Measurements from ENCODE around the gene ZSCAN5B. TPM values are rescaled to one million over a fixed set of nuclear protein-coding genes. Genes with fewer than 3 reads are reported as not detected.

ZSCAN5B gene
- total and polyA plus RNA-seq, 2 of the 8 experiments (the other 6 are each of a cell fraction or from before 2014, with no cell fraction given), result not detected

DNA sequence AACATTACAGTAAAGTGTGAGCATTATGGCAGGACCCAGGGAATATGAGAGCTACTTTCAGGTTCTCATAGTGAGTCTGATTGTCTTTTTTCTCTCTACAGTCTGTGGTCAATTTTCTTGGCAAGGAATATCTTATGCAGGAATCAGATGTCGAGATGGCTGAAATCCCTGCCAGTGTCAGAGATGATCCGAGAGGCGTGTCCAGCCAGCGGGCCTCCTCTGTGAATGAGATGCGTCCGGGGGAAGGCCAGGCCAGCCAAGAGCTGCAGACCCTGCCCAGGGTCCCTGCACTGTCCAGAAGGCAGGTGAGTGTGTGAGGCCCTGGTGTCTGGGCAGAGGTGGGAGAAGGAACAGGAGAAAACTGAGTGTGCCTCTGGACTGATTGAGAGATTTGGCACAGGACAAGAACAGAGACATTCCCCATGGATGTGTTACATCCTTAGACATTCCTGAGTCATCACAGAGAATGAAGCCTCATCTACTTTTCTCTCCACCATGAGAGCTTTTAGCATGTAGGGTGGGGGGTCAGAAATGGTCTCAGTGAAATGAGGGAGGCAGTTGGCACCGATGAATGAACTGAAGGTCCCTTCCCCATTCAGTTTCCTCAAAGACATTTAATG, 47.6 kb upstream of the ZSCAN5B start (continued):
- no peak for TF ChIP-seq TAF1 (IDR thresholded peaks at IDR 0.05; ENCODE audit: low read depth, low read length)
- TF ChIP-seq TBP (IDR thresholded peaks at IDR 0.05; ENCODE audit: low read depth, low read length), result no peak
- no peak for TF ChIP-seq BRCA1 (IDR thresholded peaks at IDR 0.05; ENCODE audit: low read depth, low read length)
- TF ChIP-seq HDAC6 (IDR thresholded peaks at IDR 0.05; ENCODE audit: low read depth, low read length), result no peak
- no peak for TF ChIP-seq ZNF274 (IDR thresholded peaks at IDR 0.05; ENCODE audit: borderline replicate concordance, extremely low read depth, low read length)

All from H1 (cell line).